Neural cell (in vitro differentiated cells): ENCODE data around the gene PLXDC1. TPM values are rescaled to one million over a fixed set of nuclear protein-coding genes. Genes with fewer than 3 reads are reported as not detected.

ENCODE experiments used
- H2AFZ ChIP-seq: fragments of 200-600, 300-800 bp; sonication (generic), shearing (Covaris generic); 2 replicates; pipeline ENCODE4 v1.6.0; 2014; ENCODE audit warnings: low read depth, mild to moderate bottlenecking, antibody characterized with exemption, low read length, moderate library complexity
- H3F3A ChIP-seq: fragments of 200-600 bp; shearing (Covaris generic); 2 replicates; pipeline ENCODE4 v1.6.1; 2016; ENCODE audit warnings: mild to moderate bottlenecking, moderate library complexity, mixed read lengths, antibody characterized with exemption, low read length; ENCODE audit not compliant: insufficient read depth, poor library complexity, severe bottlenecking
- H3K27ac ChIP-seq: fragments of 200-600, 300-800 bp; sonication (generic), shearing (Covaris generic); 2 replicates; pipeline ENCODE4 v1.5.1; 2014; ENCODE audit warnings: mild to moderate bottlenecking, low read length, moderate library complexity
- H3K27me3 ChIP-seq: fragments of 300-800, 200-600 bp; sonication (generic), shearing (Covaris generic); 2 replicates; pipeline ENCODE4 v1.6.0; 2014; ENCODE audit warnings: mild to moderate bottlenecking, low read depth, low read length, moderate library complexity; ENCODE audit not compliant: insufficient read depth
- H3K36me3 ChIP-seq: fragments of 300-800, 200-600 bp; sonication (generic), shearing (Covaris generic); 2 replicates; pipeline ENCODE4 v1.5.1; 2014; ENCODE audit warnings: mild to moderate bottlenecking, antibody characterized with exemption, low read length, moderate library complexity; ENCODE audit not compliant: insufficient read depth
- H3K4me2 ChIP-seq: fragments of 300-800, 200-600 bp; sonication (generic), shearing (Covaris generic); 2 replicates; pipeline ENCODE4 v1.6.0; 2014; ENCODE audit warnings: mild to moderate bottlenecking, low read length
- H3K4me3 ChIP-seq: fragments of 300-800, 200-600 bp; sonication (generic), shearing (Covaris generic); 2 replicates; pipeline ENCODE4 v1.5.1; 2014; ENCODE audit warnings: mild to moderate bottlenecking, low read length, moderate library complexity
- H3K79me2 ChIP-seq: fragments of 200-600 bp; shearing (Covaris generic); replicated peaks from 2 replicates; pipeline ENCODE4 v1.6.0; 2014; ENCODE audit warnings: mild to moderate bottlenecking, low read length, moderate library complexity; ENCODE audit not compliant: insufficient read depth
- H3K9ac ChIP-seq: fragments of 300-800, 200-600 bp; sonication (generic), shearing (Covaris generic); 2 replicates; pipeline ENCODE4 v1.6.1; 2016; ENCODE audit warnings: mild to moderate bottlenecking, low read length, mixed read lengths
- H3K9me2 ChIP-seq: fragments of 200-600 bp; shearing (Covaris generic); 2 replicates; pipeline ENCODE4 v1.6.1; 2016; ENCODE audit warnings: mild to moderate bottlenecking, low read length, mixed read lengths; ENCODE audit not compliant: insufficient read depth
- H3K9me3 ChIP-seq: fragments of 200-600, 300-800 bp; sonication (generic), shearing (Covaris generic); 2 replicates; pipeline ENCODE4 v1.6.1; 2016; ENCODE audit warnings: mild to moderate bottlenecking, mixed run types, low read length, moderate library complexity, mixed read lengths
- H4K20me1 ChIP-seq: fragments of 200-600 bp; shearing (Covaris generic); 2 replicates; pipeline ENCODE4 v1.6.1; 2016; ENCODE audit warnings: mild to moderate bottlenecking, mixed run types; ENCODE audit not compliant: insufficient read depth
- EP300 ChIP-seq: fragments of 450-650 bp; conservative IDR thresholded peaks from 2 replicates; pipeline ENCODE4 v1.6.1; 2014; ENCODE audit warnings: antibody characterized with exemption, mild to moderate bottlenecking, moderate library complexity; ENCODE audit not compliant: poor library complexity, severe bottlenecking
- EZH2 ChIP-seq: fragments of 200-600, 300-800 bp; shearing (Covaris generic), sonication (generic); IDR thresholded peaks from 2 replicates; pipeline ENCODE4 v1.6.1; 2014; ENCODE audit warnings: antibody characterized with exemption, low read length, borderline replicate concordance, mild to moderate bottlenecking; ENCODE audit not compliant: insufficient read depth, poor library complexity, severe bottlenecking
- MXI1 ChIP-seq: fragments of 450-650 bp; conservative IDR thresholded peaks from 2 replicates; pipeline ENCODE4 v1.6.1; 2014; ENCODE audit warnings: antibody characterized with exemption, mild to moderate bottlenecking; ENCODE audit not compliant: poor library complexity, severe bottlenecking
- POLR2AphosphoS5 ChIP-seq: IDR thresholded peaks from 2 replicates; pipeline ENCODE4 v1.6.1; 2012
- RAD21 ChIP-seq: fragments of 450-650 bp; conservative IDR thresholded peaks from 2 replicates; pipeline ENCODE4 v1.6.1; 2014; ENCODE audit warnings: antibody characterized with exemption, mild to moderate bottlenecking, moderate library complexity
- SMC3 ChIP-seq: fragments of 450-650 bp; conservative IDR thresholded peaks from 2 replicates; pipeline ENCODE4 v1.6.1; 2014; ENCODE audit warnings: antibody characterized with exemption, mild to moderate bottlenecking, moderate library complexity; ENCODE audit not compliant: poor library complexity
- TAF1 ChIP-seq: IDR thresholded peaks from 2 replicates; pipeline ENCODE4 v1.6.1; 2012; ENCODE audit warnings: low read depth
- polyA plus RNA-seq: library from polyadenylated mRNA; depleted of rRNA; stranded (reverse); fragments of >200 nt; gene quantifications from 2 replicates; pipeline ENCODE4 v1.2.3, GENCODE V29; 2014
- TF ChIP-seq, protein P1 (sequence below): IDR thresholded peaks from 2 replicates; pipeline ENCODE4 v1.6.1; 2012; ENCODE audit warnings: borderline replicate concordance
- TF ChIP-seq, protein P2 (sequence below): fragments of 450-650 bp; IDR thresholded peaks from 2 replicates; pipeline ENCODE4 v1.5.1; 2014; ENCODE audit warnings: antibody characterized with exemption, mild to moderate bottlenecking, moderate library complexity; ENCODE audit not compliant: poor library complexity, severe bottlenecking

PLXDC1 gene
- polyA plus RNA-seq, 1 donor from 2014 or later, result 10.0 TPM

DNA sequence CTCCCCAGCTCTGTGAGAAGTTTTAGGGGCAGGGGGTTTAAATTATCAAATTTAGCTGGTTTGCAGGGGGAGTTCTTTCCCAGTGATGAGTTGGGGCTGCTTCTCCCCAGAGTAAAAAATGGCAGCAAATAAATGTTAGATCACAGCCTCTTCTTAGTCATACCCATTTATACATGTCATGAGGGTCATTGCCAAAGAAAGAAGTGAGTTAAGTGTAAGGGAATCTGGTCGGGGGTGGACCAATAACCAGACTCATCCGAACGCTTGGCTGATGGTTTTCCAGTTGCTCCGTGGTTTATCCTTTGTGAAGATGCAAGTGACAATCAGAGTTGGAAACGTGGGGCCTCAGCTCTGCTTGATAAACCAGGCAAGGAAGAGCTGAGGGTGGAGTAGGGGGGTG lies 87.1 kb downstream of the PLXDC1 start:
- H2AFZ ChIP-seq, result no peak overlapping the region
- H3K27me3 ChIP-seq, result no peaks in the 10 kb centered on the region
- no peaks in the 10 kb centered on the region for H4K20me1 ChIP-seq
- no peak overlapping the region for H3K4me2 ChIP-seq
- no peaks in the 10 kb centered on the region for H3K36me3 ChIP-seq
- no peaks in the 10 kb centered on the region for H3K9me3 ChIP-seq
- no peaks in the 10 kb centered on the region for H3K9me2 ChIP-seq
- no peaks in the 10 kb centered on the region for H3F3A ChIP-seq
- no peak overlapping the region for H3K27ac ChIP-seq
- no peaks in the 10 kb centered on the region for H3K79me2 ChIP-seq
- TF ChIP-seq SMC3 (no peak), RAD21 (no peak), EZH2 (no peak), MXI1 (no peak), TAF1 (no peak), POLR2AphosphoS5 (no peak), EP300 (no peak)
- TF ChIP-seq, protein P1, sequence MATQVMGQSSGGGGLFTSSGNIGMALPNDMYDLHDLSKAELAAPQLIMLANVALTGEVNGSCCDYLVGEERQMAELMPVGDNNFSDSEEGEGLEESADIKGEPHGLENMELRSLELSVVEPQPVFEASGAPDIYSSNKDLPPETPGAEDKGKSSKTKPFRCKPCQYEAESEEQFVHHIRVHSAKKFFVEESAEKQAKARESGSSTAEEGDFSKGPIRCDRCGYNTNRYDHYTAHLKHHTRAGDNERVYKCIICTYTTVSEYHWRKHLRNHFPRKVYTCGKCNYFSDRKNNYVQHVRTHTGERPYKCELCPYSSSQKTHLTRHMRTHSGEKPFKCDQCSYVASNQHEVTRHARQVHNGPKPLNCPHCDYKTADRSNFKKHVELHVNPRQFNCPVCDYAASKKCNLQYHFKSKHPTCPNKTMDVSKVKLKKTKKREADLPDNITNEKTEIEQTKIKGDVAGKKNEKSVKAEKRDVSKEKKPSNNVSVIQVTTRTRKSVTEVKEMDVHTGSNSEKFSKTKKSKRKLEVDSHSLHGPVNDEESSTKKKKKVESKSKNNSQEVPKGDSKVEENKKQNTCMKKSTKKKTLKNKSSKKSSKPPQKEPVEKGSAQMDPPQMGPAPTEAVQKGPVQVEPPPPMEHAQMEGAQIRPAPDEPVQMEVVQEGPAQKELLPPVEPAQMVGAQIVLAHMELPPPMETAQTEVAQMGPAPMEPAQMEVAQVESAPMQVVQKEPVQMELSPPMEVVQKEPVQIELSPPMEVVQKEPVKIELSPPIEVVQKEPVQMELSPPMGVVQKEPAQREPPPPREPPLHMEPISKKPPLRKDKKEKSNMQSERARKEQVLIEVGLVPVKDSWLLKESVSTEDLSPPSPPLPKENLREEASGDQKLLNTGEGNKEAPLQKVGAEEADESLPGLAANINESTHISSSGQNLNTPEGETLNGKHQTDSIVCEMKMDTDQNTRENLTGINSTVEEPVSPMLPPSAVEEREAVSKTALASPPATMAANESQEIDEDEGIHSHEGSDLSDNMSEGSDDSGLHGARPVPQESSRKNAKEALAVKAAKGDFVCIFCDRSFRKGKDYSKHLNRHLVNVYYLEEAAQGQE, result no peak
- TF ChIP-seq, protein P2, sequence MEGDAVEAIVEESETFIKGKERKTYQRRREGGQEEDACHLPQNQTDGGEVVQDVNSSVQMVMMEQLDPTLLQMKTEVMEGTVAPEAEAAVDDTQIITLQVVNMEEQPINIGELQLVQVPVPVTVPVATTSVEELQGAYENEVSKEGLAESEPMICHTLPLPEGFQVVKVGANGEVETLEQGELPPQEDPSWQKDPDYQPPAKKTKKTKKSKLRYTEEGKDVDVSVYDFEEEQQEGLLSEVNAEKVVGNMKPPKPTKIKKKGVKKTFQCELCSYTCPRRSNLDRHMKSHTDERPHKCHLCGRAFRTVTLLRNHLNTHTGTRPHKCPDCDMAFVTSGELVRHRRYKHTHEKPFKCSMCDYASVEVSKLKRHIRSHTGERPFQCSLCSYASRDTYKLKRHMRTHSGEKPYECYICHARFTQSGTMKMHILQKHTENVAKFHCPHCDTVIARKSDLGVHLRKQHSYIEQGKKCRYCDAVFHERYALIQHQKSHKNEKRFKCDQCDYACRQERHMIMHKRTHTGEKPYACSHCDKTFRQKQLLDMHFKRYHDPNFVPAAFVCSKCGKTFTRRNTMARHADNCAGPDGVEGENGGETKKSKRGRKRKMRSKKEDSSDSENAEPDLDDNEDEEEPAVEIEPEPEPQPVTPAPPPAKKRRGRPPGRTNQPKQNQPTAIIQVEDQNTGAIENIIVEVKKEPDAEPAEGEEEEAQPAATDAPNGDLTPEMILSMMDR, result no peak
- no peak overlapping the region for H3K9ac ChIP-seq
- no peak overlapping the region for H3K4me3 ChIP-seq

DNA sequence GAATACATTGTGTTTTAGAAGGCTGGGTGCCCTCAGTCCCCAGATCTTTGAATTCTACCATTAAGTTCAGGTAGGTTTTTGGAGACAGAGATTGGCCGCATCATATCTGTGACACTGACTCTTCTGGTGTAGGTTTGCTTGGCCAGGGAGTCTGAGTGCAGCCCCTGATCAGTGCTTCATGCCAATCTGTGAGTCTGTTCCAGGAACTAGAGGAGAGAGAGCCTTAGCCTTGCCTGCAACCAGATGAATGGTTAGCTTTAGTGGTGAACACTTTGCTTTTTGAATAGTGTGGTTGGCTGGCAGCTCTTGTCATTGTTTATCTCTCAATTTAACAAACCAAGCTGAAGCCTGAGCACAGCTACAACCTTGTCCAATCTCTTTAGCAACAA lies 87.8 kb downstream of the PLXDC1 start:
- H3K36me3 ChIP-seq, result no peaks in the 10 kb centered on the region
- TF ChIP-seq MXI1, result no peak
- TF ChIP-seq EP300, result no peak
- TF ChIP-seq SMC3, result no peak
- no peak for TF ChIP-seq POLR2AphosphoS5
- TF ChIP-seq, protein P2, result no peak
- TF ChIP-seq TAF1, result no peak
- TF ChIP-seq, protein P1, result no peak
- no peak for TF ChIP-seq EZH2
- TF ChIP-seq RAD21, result no peak
- no peaks in the 10 kb centered on the region for H3F3A ChIP-seq
- H4K20me1 ChIP-seq, result no peaks in the 10 kb centered on the region
- no peaks in the 10 kb centered on the region for H3K9me2 ChIP-seq
- H3K79me2 ChIP-seq, result no peaks in the 10 kb centered on the region
- no peak overlapping the region for H3K9ac ChIP-seq
- no peak overlapping the region for H3K4me3 ChIP-seq
- H3K4me2 ChIP-seq, result no peak overlapping the region
- no peak overlapping the region for H2AFZ ChIP-seq
- H3K9me3 ChIP-seq, result no peaks in the 10 kb centered on the region
- no peak overlapping the region for H3K27ac ChIP-seq
- H3K27me3 ChIP-seq, result no peaks in the 10 kb centered on the region
